A673 (cell line): ENCODE measurements around the gene PLCL1. TPM values are rescaled to one million over a fixed set of nuclear protein-coding genes. Genes with fewer than 3 reads are reported as not detected.

Experiments
- BruUV-seq: library from RNA; stranded (reverse); fragments of 400-500 nt; replicated peaks from 2 replicates; lab custom pipeline; 2021; lab: Mats Ljungman, UMichigan
- CTCF ChIA-PET: fragments of 300-600 bp; sonication (Branson Sonifier 250); formaldehyde crosslinking; loops from one replicate; lab custom pipeline; 2022; ENCODE audit warnings: antibody characterized with exemption; lab: Charles Lee
- POLR2A ChIA-PET: fragments of 300-600 bp; sonication (Branson Sonifier 250); formaldehyde crosslinking; loops from one replicate; lab custom pipeline; 2022; ENCODE audit warnings: antibody characterized with exemption; ENCODE audit not compliant: low non-redundant PET; lab: Charles Lee
- DNase-seq: peaks from one replicate; pipeline ENCODE4 v3.0.0-alpha.2; 2015; ENCODE audit warnings: low spot score
- H3K27ac ChIP-seq: fragments of 200-600 bp; sonication (generic); 2 replicates; pipeline ENCODE4 v1.5.1; 2016; ENCODE audit warnings: mixed run types, low read depth, mild to moderate bottlenecking, mixed read lengths, antibody characterized with exemption, low read length; ENCODE audit not compliant: poor library complexity, severe bottlenecking
- H3K27me3 ChIP-seq: fragments of 200-600 bp; sonication (generic); replicated peaks from 2 replicates; pipeline ENCODE4 v1.6.1; 2017; ENCODE audit warnings: mixed run types, low read depth, mild to moderate bottlenecking, mixed read lengths, antibody characterized with exemption, low read length; ENCODE audit not compliant: insufficient read depth, poor library complexity
- H3K36me3 ChIP-seq: fragments of 200-600 bp; sonication (generic); 2 replicates; pipeline ENCODE4 v1.6.1; 2016; ENCODE audit warnings: mixed run types, mild to moderate bottlenecking, mixed read lengths, antibody characterized with exemption, low read length; ENCODE audit not compliant: insufficient read depth, poor library complexity, severe bottlenecking
- H3K4me1 ChIP-seq: fragments of 200-600 bp; sonication (generic); 2 replicates; pipeline ENCODE4 v1.6.1; 2017; ENCODE audit warnings: mixed run types, mild to moderate bottlenecking, mixed read lengths, antibody characterized with exemption, low read length; ENCODE audit not compliant: insufficient read depth, poor library complexity, severe bottlenecking
- H3K4me3 ChIP-seq: fragments of 200-600 bp; sonication (generic); 2 replicates; pipeline ENCODE4 v1.5.1; 2016; ENCODE audit warnings: low read depth, mixed run types, mild to moderate bottlenecking, mixed read lengths, low read length; ENCODE audit not compliant: poor library complexity, severe bottlenecking
- H3K9me3 ChIP-seq: fragments of 200-600 bp; sonication (generic); 2 replicates; pipeline ENCODE4 v1.6.1; 2016; ENCODE audit warnings: mixed run types, low read depth, mild to moderate bottlenecking, mixed read lengths, antibody characterized with exemption, low read length; ENCODE audit not compliant: poor library complexity, severe bottlenecking
- CTCF ChIP-seq: fragments of 300-800, 200-600 bp; sonication (generic); conservative IDR thresholded peaks from 2 replicates; pipeline ENCODE4 v1.5.1; 2017; ENCODE audit warnings: low read depth, mild to moderate bottlenecking, antibody characterized with exemption, low read length, moderate library complexity, mixed read lengths
- EZH2 ChIP-seq: fragments of 200-600 bp; sonication (generic); IDR thresholded peaks from 2 replicates; pipeline ENCODE4 v1.6.1; 2017; ENCODE audit warnings: borderline replicate concordance, low read depth, mild to moderate bottlenecking, mixed read lengths, antibody characterized with exemption, low read length; ENCODE audit not compliant: poor library complexity, severe bottlenecking
- intact Hi-C: fragments of 100-400 bp; cut with micrococcal nuclease; formaldehyde crosslinking; loops from one replicate; pipeline ENCODE4 v1.10.0; 2022; ENCODE audit not compliant: unreplicated experiment
- total RNA-seq: library from RNA; stranded (reverse); gene quantifications from 2 replicates; pipeline ENCODE4 v1.2.3, GENCODE V29; 2021

PLCL1 gene
- total RNA-seq, 1 experiment from 2014 or later, result not detected

GRCh38 chr2:198164843-198165242, 360.4 kb downstream of the PLCL1 start:
- POLR2A ChIA-PET, result no interaction called here
- H3K4me1 ChIP-seq, result no peaks in the 10 kb centered on the region
- no peak for TF ChIP-seq CTCF
- no peak for TF ChIP-seq EZH2

DNA sequence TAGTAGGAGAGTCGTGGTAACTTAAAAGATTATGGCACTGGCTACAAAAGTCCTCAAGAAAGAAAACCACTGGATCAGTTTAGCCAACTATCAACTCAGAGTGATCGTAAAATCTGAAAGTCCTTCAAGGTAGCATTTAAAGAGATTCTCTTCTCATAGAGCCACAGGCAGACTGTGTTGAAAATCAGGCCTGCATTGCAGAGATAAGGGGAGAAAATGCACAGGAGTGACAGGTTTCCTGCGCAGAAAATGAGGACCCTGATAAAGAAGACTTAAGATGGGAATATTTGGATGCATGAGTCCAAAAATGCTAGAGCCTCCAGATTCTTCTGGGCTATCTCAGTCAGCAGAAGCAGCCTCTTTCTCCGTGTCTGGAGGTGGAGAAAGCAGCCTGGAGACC, 360.9 kb downstream of the PLCL1 start:
- Histone ChIP-seq H3K4me3 (no peak overlapping the region), H3K4me1 (no peaks in the 10 kb centered on the region), H3K36me3 (no peaks in the 10 kb centered on the region), H3K27me3 (no peaks in the 10 kb centered on the region), H3K9me3 (no peaks in the 10 kb centered on the region), H3K27ac (no peak overlapping the region)
- CTCF ChIA-PET, result no interaction called here
- intact Hi-C loops, result no loop called here
- no peak for DNase-seq
- no peak for TF ChIP-seq EZH2
- no peak for TF ChIP-seq CTCF
- no TSS peak for BruUV-seq
- POLR2A ChIA-PET, result no interaction called here

More at GRCh38 chr2:198164843-198165242, 360.4 kb downstream of the PLCL1 start:
- BruUV-seq, result no TSS peak
- intact Hi-C loops, result no loop called here
- CTCF ChIA-PET, result no interaction called here
- Histone ChIP-seq H3K36me3 (no peaks in the 10 kb centered on the region), H3K27me3 (no peaks in the 10 kb centered on the region), H3K27ac (no peak overlapping the region), H3K9me3 (no peaks in the 10 kb centered on the region), H3K4me3 (no peak overlapping the region)
- no peak for DNase-seq

- intact Hi-C loops, result no loop called here
Measured at GRCh38 chr2:198167346-198167745, 363.0 kb downstream of the PLCL1 start.

More at GRCh38 chr2:198167346-198167745, 363.0 kb downstream of the PLCL1 start:
- no peaks in the 10 kb centered on the region for H3K27me3 ChIP-seq
- POLR2A ChIA-PET, result no interaction called here
- BruUV-seq, result no TSS peak
- no peak for DNase-seq
- no peak overlapping the region for H3K4me3 ChIP-seq
- CTCF ChIA-PET, result no interaction called here
- no peaks in the 10 kb centered on the region for H3K4me1 ChIP-seq
- H3K36me3 ChIP-seq, result no peaks in the 10 kb centered on the region
- TF ChIP-seq CTCF (no peak), EZH2 (no peak)
- no peaks in the 10 kb centered on the region for H3K9me3 ChIP-seq
- no peak overlapping the region for H3K27ac ChIP-seq
